ENCODE measurements around the gene SPAAR.

- TF ChIP-seq, protein P1, sequence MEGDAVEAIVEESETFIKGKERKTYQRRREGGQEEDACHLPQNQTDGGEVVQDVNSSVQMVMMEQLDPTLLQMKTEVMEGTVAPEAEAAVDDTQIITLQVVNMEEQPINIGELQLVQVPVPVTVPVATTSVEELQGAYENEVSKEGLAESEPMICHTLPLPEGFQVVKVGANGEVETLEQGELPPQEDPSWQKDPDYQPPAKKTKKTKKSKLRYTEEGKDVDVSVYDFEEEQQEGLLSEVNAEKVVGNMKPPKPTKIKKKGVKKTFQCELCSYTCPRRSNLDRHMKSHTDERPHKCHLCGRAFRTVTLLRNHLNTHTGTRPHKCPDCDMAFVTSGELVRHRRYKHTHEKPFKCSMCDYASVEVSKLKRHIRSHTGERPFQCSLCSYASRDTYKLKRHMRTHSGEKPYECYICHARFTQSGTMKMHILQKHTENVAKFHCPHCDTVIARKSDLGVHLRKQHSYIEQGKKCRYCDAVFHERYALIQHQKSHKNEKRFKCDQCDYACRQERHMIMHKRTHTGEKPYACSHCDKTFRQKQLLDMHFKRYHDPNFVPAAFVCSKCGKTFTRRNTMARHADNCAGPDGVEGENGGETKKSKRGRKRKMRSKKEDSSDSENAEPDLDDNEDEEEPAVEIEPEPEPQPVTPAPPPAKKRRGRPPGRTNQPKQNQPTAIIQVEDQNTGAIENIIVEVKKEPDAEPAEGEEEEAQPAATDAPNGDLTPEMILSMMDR (IDR thresholded peaks at IDR 0.05): no peak
- TF ChIP-seq POLR2AphosphoS5 (IDR thresholded peaks at IDR 0.05): no peak
- no peak for TF ChIP-seq EP300 (IDR thresholded peaks at IDR 0.05)
- no peak for TF ChIP-seq POLR2A (IDR thresholded peaks at IDR 0.05)
Measured at GRCh38 chr9:35862328-35862727, 47.0 kb upstream of the SPAAR start.

All from upper lobe of left lung (tissue), 4 donors.